Lung microvascular endothelial cell (primary cell): ENCODE data around the gene SCAMP2. TPM values are rescaled to one million over a fixed set of nuclear protein-coding genes. Genes with fewer than 3 reads are reported as not detected.

Source experiments
- DNase-seq, 2 donors: peaks; one replicate each; pipeline versions ENCODE4 v3.0.0 to v3.0.0-alpha.2; 2010; ENCODE audit warnings: low read depth in 2 of 2
- total RNA-seq: library from RNA; depleted of rRNA; stranded (reverse); fragments of >200 nt; gene quantifications from 2 replicates; pipeline ENCODE4 v1.2.1, GENCODE V29; 2014

The SCAMP2 gene
- total RNA-seq, 1 donor from 2014 or later = 19.2 TPM

DNA sequence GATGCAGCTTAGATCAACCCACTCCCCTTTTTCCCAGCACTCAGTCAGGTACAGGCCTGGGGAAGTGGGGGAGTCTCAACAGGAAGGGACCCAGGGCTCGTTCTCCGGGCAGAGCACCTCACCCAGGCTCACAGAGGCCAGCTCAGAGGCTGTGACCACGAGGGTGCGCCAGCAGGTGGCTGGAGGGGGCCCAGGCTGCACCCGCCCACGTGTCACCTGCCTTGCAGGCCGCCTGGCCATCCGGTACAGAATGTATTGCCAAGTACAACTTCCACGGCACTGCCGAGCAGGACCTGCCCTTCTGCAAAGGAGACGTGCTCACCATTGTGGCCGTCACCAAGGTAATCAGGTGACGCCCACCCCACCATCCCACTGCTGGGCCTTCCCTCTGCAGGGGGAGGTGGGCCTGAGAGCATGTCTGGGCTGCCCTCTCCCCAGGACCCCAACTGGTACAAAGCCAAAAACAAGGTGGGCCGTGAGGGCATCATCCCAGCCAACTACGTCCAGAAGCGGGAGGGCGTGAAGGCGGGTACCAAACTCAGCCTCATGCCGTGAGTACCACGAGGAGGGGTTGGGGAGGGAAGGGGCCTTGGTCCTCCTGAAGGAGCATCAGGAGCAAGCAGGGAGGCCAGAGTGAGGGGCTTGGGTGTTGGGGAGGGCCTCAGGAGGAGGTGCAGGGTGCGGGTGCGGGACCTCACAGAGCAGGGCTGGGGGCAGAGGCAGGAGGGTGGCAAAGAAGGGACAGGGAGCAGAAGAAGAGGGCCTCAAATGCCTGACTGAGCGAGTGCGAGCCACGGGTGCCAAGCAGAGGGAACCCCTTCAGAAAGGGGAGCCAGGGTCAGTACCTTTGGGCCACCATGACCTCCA lies 74.5 kb downstream of the SCAMP2 start:
- DNase-seq = no peak

DNA sequence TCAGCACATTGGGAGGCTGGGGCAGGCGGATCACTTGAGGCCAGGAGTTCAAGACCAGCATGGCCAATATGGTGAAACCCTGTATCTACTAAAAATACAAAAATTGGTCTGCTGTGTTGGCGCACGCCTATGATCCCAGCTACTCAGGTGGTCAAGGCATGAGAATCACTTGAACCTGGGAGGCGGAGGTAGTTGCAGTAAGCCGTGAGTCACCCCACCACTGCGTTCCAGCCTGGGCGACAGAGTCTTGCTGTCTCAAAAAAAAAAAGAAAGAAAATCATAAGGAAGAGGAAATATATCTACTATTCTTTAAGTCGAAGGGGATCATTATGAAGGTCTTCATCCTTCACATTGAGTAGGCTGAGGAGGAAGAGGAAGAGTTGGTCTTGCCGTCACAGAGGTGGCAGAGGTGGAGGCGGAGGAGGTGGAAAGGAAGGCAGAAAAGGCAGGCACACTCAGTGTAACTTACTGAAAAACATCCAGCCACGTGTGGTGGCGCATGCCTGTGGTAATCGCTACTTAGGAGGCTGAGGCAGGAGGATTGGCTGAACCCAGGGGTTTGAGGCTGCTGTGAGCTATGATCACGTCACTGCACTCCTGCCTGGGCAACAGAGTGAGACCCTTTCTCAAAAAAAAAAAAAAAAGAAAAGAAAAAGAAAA lies 77.1 kb downstream of the SCAMP2 start:
- DNase-seq = no peak

GRCh38 chr15:74794970-74795349 lies 78.2 kb downstream of the SCAMP2 start:
- no peak for DNase-seq

- no peak for DNase-seq
These were observed 78.8 kb downstream of the SCAMP2 start for GRCh38 chr15:74794248-74794969.

Other genes starting within 250 kb of the SCAMP2 start
- 11.6 and 21.4 TPM in 2 replicates for gene EDC3, start 177.3 kb downstream of the SCAMP2 start, total RNA-seq
- 8.5 and 115 TPM in 2 replicates for gene CYP1A1, start 147.8 kb downstream of the SCAMP2 start, total RNA-seq
- not detected in 2 replicates for gene CYP1A2, start 124.5 kb downstream of the SCAMP2 start, total RNA-seq
- gene CSK, start 91.3 kb downstream of the SCAMP2 start, total RNA-seq = 24.4 and 37.9 TPM in 2 replicates
- not detected in 2 replicates for gene LMAN1L, start 60.5 kb downstream of the SCAMP2 start, total RNA-seq
- gene CPLX3, start 46.7 kb downstream of the SCAMP2 start, total RNA-seq = not detected in 2 replicates
- gene ULK3, start 30.2 kb downstream of the SCAMP2 start, total RNA-seq = 12.4 and 19.4 TPM in 2 replicates
- gene MPI, start 16.7 kb upstream of the SCAMP2 start, total RNA-seq = 23.3 and 27.6 TPM in 2 replicates
- 25.1 and 45.6 TPM in 2 replicates for gene FAM219B, start 33.5 kb upstream of the SCAMP2 start, total RNA-seq
- 55.0 and 61.5 TPM in 2 replicates for gene COX5A, start 64.7 kb upstream of the SCAMP2 start, total RNA-seq
- gene RPP25, start 83.4 kb upstream of the SCAMP2 start, total RNA-seq = 16.6 and 26.0 TPM in 2 replicates
- 5.6 and 6.1 TPM in 2 replicates for gene SCAMP5, start 122.2 kb upstream of the SCAMP2 start, total RNA-seq
- 5.4 and 6.5 TPM in 2 replicates for gene PPCDC, start 150.2 kb upstream of the SCAMP2 start, total RNA-seq